CD14-positive monocyte (primary cell): ENCODE data around the gene MRGPRD. TPM values are rescaled to one million over a fixed set of nuclear protein-coding genes. Genes with fewer than 3 reads are reported as not detected.
"Not testable (repeated sequence)": the region's sequence is repeated elsewhere in the genome, so short reads cannot be mapped to it uniquely, and the experiment has no call there.

Experiments used
- DNase-seq, 3 donors: peaks; one replicate each; pipeline ENCODE4 v3.0.0-alpha.2; 2011 to 2022
- H2AFZ ChIP-seq: 2 replicates; pipeline ENCODE4 v1.6.0; 2012; ENCODE audit warnings: mild to moderate bottlenecking, low read depth, low read length, inconsistent platforms; ENCODE audit not compliant: insufficient read depth, poor library complexity, severe bottlenecking
- H3K27ac ChIP-seq, 2 donors: 1 replicate in 1 of 2; 2 replicates in 1 of 2; pipeline ENCODE4 v1.5.1; 2012 to 2013; ENCODE audit warnings: low read length in 2 of 2, control low read depth in 1 of 2, inconsistent platforms in 1 of 2, low read depth in 1 of 2, mild to moderate bottlenecking in 1 of 2
- H3K27me3 ChIP-seq, 2 donors: one replicate each; pipeline versions ENCODE4 v1.6.0 to v1.6.1; 2011 to 2013; ENCODE audit warnings: low read length in 2 of 2; ENCODE audit not compliant: control insufficient read depth in 2 of 2, insufficient read depth in 2 of 2
- H3K36me3 ChIP-seq, 2 donors: replicated peaks in 1 of 2; 1 replicate in 1 of 2; 2 replicates in 1 of 2; pipeline versions ENCODE4 v1.5.1 to v1.6.1; 2012 to 2013; ENCODE audit warnings: low read length in 2 of 2, control low read depth in 1 of 2, inconsistent platforms in 1 of 2, mild to moderate bottlenecking in 1 of 2; ENCODE audit not compliant: insufficient read depth in 2 of 2, control insufficient read depth in 1 of 2
- H3K4me1 ChIP-seq, 2 donors: 1 replicate in 1 of 2; 2 replicates in 1 of 2; pipeline versions ENCODE4 v1.5.1 to v1.6.1; 2012 to 2013; ENCODE audit warnings: low read length in 2 of 2, control low read depth in 1 of 2, inconsistent platforms in 1 of 2, mild to moderate bottlenecking in 1 of 2, moderate library complexity in 1 of 2; ENCODE audit not compliant: insufficient read depth in 2 of 2, control insufficient read depth in 1 of 2
- H3K4me2 ChIP-seq: replicated peaks from 2 replicates; pipeline ENCODE3; 2012; ENCODE audit warnings: low read length, moderate library complexity, mild to moderate bottlenecking; ENCODE audit not compliant: poor library complexity, severe bottlenecking; ENCODE audit errors: extremely low read depth
- H3K4me3 ChIP-seq, 3 experiments: fragments of 200-600 bp in 1 of 3; sonication (generic) in 1 of 3; replicated peaks in 1 of 3; 1 replicate in 2 of 3; 2 replicates in 1 of 3; pipeline ENCODE4 v1.5.1; 2011 to 2013; ENCODE audit warnings: low read length in 3 of 3, mild to moderate bottlenecking in 3 of 3, control low read depth in 2 of 3, low read depth in 2 of 3, inconsistent platforms in 1 of 3, moderate library complexity in 1 of 3
- H3K79me2 ChIP-seq: 2 replicates; pipeline ENCODE4 v1.6.0; 2012; ENCODE audit warnings: mild to moderate bottlenecking, control low read depth, inconsistent platforms, low read length, moderate library complexity; ENCODE audit not compliant: insufficient read depth
- H3K9ac ChIP-seq: 2 replicates; pipeline ENCODE4 v1.6.0; 2017; ENCODE audit warnings: low read length, mild to moderate bottlenecking; ENCODE audit not compliant: insufficient read depth, poor library complexity, severe bottlenecking
- H3K9me3 ChIP-seq, 2 donors: replicated peaks in 1 of 2; 1 replicate in 1 of 2; 2 replicates in 1 of 2; pipeline versions ENCODE4 v1.5.1 to v1.6.1; 2012 to 2013; ENCODE audit warnings: low read length in 2 of 2, control low read depth in 1 of 2; ENCODE audit not compliant: control insufficient read depth in 1 of 2, insufficient read depth in 1 of 2
- H4K20me1 ChIP-seq: 2 replicates; pipeline ENCODE4 v1.6.0; 2012; ENCODE audit warnings: mild to moderate bottlenecking, low read length, control low read depth, moderate library complexity; ENCODE audit not compliant: insufficient read depth
- H3K27ac Mint-ChIP-seq, 7 donors: one replicate each; pipeline ENCODE4 v1.8.0; 2020; ENCODE audit warnings: mild to moderate bottlenecking in 7 of 7, mixed read lengths in 7 of 7, moderate library complexity in 6 of 7, inconsistent platforms in 2 of 7
- H3K27me3 Mint-ChIP-seq, 3 donors: one replicate each; pipeline ENCODE4 v1.8.0; 2021 to 2022; ENCODE audit warnings: low read depth in 3 of 3, mild to moderate bottlenecking in 3 of 3, mixed read lengths in 3 of 3, moderate library complexity in 3 of 3, inconsistent platforms in 1 of 3
- H3K36me3 Mint-ChIP-seq, 2 donors: one replicate each; pipeline ENCODE4 v1.8.0; 2020; ENCODE audit warnings: mixed read lengths in 2 of 2, inconsistent platforms in 1 of 2, mild to moderate bottlenecking in 1 of 2
- H3K4me1 Mint-ChIP-seq: one replicate; pipeline ENCODE4 v1.8.0; 2020; ENCODE audit warnings: mild to moderate bottlenecking, mixed read lengths
- H3K4me3 Mint-ChIP-seq, 2 donors: one replicate each; pipeline ENCODE4 v1.8.0; 2020; ENCODE audit warnings: mild to moderate bottlenecking in 2 of 2, mixed read lengths in 2 of 2, moderate library complexity in 1 of 2
- H3K9me3 Mint-ChIP-seq, 7 donors: one replicate each; pipeline ENCODE4 v1.8.0; 2020 to 2022; ENCODE audit warnings: mixed read lengths in 7 of 7, mild to moderate bottlenecking in 6 of 7, moderate library complexity in 6 of 7, inconsistent platforms in 2 of 7
- WGBS: methylation state at CpG from one replicate; pipeline ENCODE4 v1.1.5; 2013; ENCODE audit warnings: missing lambda C conversion rate; ENCODE audit not compliant: insufficient coverage; 5-methylcytosine and 5-hydroxymethylcytosine counted together
- intact Hi-C, 2 donors: fragments of 100-400 bp; cut with micrococcal nuclease; formaldehyde crosslinking; loops; one replicate each; pipeline versions ENCODE4 v1.15.0 to v1.15.1; 2023
- polyA plus RNA-seq, 3 donors: library from polyadenylated mRNA; depleted of rRNA in 1 of 3; unstranded in 2 of 3; stranded (reverse) in 1 of 3; fragments of 300-500 nt in 2 of 3; fragments of >200 nt in 1 of 3; fragmentation: Illumina TruSeq in 2 of 3; gene quantifications; 1 replicate in 2 of 3; 2 replicates in 1 of 3; pipeline ENCODE4 v1.2.3, GENCODE V29; 2012 to 2021
- TF ChIP-seq, protein P1 (sequence below): fragments of 200-600 bp; IDR thresholded peaks from one replicate; pipeline ENCODE4 v1.8.0; 2022; ENCODE audit warnings: antibody characterized with exemption, mild to moderate bottlenecking

MRGPRD gene
- polyA plus RNA-seq, 3 donors = not detected

DNA sequence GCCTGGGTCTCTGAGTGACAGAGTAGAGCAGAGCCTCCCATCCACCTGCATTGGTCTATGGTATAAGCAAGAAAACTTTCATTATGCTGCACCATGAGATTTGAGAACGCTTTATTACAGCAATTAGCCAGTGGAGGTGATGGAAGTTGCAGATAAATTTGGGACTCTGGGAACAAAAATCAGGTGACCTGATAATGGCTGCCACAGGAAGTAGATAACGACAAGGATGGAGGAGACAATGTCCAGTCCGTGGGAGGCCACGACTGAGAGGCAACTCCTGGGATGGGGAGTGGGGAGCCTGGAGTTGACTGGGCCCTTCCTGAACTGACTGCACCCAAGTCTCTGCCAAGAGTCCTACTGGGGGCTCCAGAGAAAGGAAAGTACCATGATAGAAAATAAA is 4.7 kb downstream of the MRGPRD start:
- intact Hi-C loops = no loop called here
- Histone ChIP-seq H3K36me3 (no peaks in the 10 kb centered on the region), H3K9me3 (no peaks in the 10 kb centered on the region), H3K4me1 (no peaks in the 10 kb centered on the region), H3K79me2 (no peaks in the 10 kb centered on the region), H3K27ac (no peak overlapping the region), H3K4me2 (no peak overlapping the region), H2AFZ (no peak overlapping the region), H3K4me3 (no peak overlapping the region), H3K9ac (no peak overlapping the region), H3K27me3 (peaks cover 0 to 6% of the 10 kb centered on the region in 2 donors), H4K20me1 (no peaks in the 10 kb centered on the region)
- H3K36me3 Mint-ChIP-seq = no peaks in the 10 kb centered on the region
- H3K27ac Mint-ChIP-seq = no peak overlapping the region
- peaks cover 0 to 4% (median 0%) of the 10 kb centered on the region in 7 donors for H3K9me3 Mint-ChIP-seq
- no peak overlapping the region for H3K4me3 Mint-ChIP-seq
- H3K27me3 Mint-ChIP-seq = peaks cover 12 to 26% (median 18%) of the 10 kb centered on the region in 3 donors
- 61% methylated on average over 4 of the region's 4 CpGs for WGBS
- no peak for DNase-seq
- TF ChIP-seq, protein P1, sequence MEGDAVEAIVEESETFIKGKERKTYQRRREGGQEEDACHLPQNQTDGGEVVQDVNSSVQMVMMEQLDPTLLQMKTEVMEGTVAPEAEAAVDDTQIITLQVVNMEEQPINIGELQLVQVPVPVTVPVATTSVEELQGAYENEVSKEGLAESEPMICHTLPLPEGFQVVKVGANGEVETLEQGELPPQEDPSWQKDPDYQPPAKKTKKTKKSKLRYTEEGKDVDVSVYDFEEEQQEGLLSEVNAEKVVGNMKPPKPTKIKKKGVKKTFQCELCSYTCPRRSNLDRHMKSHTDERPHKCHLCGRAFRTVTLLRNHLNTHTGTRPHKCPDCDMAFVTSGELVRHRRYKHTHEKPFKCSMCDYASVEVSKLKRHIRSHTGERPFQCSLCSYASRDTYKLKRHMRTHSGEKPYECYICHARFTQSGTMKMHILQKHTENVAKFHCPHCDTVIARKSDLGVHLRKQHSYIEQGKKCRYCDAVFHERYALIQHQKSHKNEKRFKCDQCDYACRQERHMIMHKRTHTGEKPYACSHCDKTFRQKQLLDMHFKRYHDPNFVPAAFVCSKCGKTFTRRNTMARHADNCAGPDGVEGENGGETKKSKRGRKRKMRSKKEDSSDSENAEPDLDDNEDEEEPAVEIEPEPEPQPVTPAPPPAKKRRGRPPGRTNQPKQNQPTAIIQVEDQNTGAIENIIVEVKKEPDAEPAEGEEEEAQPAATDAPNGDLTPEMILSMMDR = no peak
- H3K4me1 Mint-ChIP-seq = peaks cover 1% of the 10 kb centered on the region

DNA sequence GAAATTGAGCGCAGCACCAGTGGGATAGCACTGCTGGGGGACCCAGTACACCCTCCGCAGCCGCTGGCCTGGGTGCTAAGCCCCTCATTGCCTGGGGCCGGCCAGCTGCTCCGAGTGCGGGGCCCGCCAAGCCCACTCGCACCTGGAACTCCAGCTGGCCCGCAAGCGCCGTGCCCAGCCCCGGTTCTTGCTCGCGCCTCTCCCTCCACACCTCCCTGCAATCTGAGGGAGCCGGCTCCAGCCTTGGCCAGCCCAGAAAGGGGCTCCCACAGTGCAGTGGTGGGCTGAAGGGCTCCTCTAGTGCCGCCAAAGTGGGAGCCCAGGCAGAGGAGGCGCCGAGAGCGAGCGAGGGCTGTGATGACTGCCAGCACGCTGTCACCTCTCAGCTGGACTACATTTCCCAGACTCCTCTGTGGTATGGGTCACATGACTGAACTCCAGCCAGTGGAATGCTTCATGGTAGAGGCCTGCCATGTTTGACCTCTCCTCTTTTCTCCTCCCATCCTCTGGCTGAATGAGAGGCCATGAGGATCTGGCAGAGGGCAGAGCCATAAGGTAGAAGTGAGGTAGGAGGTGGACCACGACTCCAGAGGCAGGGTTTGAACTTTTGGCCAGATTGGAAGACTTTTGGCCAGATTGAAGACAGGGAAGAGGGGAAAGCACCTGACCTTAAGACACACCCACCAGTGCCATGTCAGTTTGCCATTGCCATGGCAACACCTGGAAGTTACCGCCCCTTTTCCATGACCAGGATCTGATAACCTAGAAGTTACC is 6.2 kb downstream of the MRGPRD start:
- H4K20me1 ChIP-seq = no peaks in the 10 kb centered on the region
- Mint-ChIP-seq H3K4me1 (peaks cover 1% of the 10 kb centered on the region), H3K36me3 (no peaks in the 10 kb centered on the region), H3K9me3 (peaks cover 0 to 4% (median 0%) of the 10 kb centered on the region in 7 donors), H3K27me3 (peaks cover 10 to 23% (median 14%) of the 10 kb centered on the region in 3 donors), H3K27ac (peak overlapping the region in 1 of 7 donors; percentile 17), H3K4me3 (no peak overlapping the region)
- H3K4me3 ChIP-seq = no peak overlapping the region
- H3K27me3 ChIP-seq = peaks cover 0 to 11% of the 10 kb centered on the region in 2 donors
- no peaks in the 10 kb centered on the region for H3K36me3 ChIP-seq
- H2AFZ ChIP-seq = peak overlapping the region; percentile 32
- intact Hi-C loops = no loop called here
- 96% methylated on average over 14 of the region's 23 CpGs for WGBS
- H3K4me2 ChIP-seq = no peak overlapping the region
- no peaks in the 10 kb centered on the region for H3K9me3 ChIP-seq
- no peak overlapping the region for H3K27ac ChIP-seq
- DNase-seq = peak; percentile 18 to 47 (median 38)
- H3K9ac ChIP-seq = no peak overlapping the region
- TF ChIP-seq, protein P1 = no peak
- no peaks in the 10 kb centered on the region for H3K4me1 ChIP-seq
- no peaks in the 10 kb centered on the region for H3K79me2 ChIP-seq

DNA sequence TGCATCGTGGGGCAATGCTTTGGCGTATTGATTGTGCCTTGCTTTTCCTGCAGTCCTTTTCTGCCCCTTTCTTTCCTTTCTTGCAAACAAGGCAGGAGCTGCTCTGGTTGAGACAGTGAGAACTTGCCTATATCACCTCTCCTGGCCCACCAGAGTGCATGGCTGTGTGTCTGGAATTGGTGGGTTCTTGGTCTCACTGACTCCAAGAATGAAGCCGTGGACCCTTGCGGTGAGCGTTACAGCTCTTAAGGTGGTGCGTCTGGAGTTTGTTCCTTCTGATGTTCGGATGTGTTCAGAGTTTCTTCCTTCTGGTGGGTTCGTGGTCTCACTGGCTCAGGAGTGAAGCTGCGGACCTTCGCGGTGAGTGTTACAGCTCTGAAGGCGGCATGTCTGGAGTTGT is 7.1 kb downstream of the MRGPRD start:
- H3K27ac Mint-ChIP-seq, H3K9me3 Mint-ChIP-seq, H3K9ac ChIP-seq, H3K4me1 ChIP-seq, H3K36me3 ChIP-seq, H3K9me3 ChIP-seq, intact Hi-C loops, H3K27ac ChIP-seq, H4K20me1 ChIP-seq, H3K4me3 Mint-ChIP-seq, H3K27me3 ChIP-seq, H3K4me1 Mint-ChIP-seq, H3K4me3 ChIP-seq, H3K4me2 ChIP-seq, H3K79me2 ChIP-seq, H3K36me3 Mint-ChIP-seq, DNase-seq, H2AFZ ChIP-seq: not testable (repeated sequence)
- peaks cover 6 to 18% (median 17%) of the 10 kb centered on the region in 3 donors for H3K27me3 Mint-ChIP-seq
- 34% methylated on average over 3 of the region's 12 CpGs for WGBS
